ENCODE data around the gene ACSL1.
"Not testable (repeated sequence)": the region's sequence is repeated elsewhere in the genome, so short reads cannot be mapped to it uniquely, and the experiment has no call there.

ACSL1 gene

GRCh38 chr4:184792950-184793555 is 32.7 kb downstream of the ACSL1 start:
- WGBS (ENCODE audit: insufficient coverage, insufficient read length), result no CpG with 5 or more reads among the region's 10 CpGs
- H3K4me1 ChIP-seq (ENCODE audit: control insufficient read depth, insufficient read depth, low read length), result 0 out of 2 replicates have a peak, but pooled peaks cover 1% of the 10 kb centered on the region
- DNase-seq (ENCODE audit: low read depth, low spot score), result no peak
- H3K27ac ChIP-seq (ENCODE audit: low read length), result no peak overlapping the region
- H3K4me3 ChIP-seq (ENCODE audit: low read length), result no peak overlapping the region
- no peaks in the 10 kb centered on the region for H3K27me3 ChIP-seq (ENCODE audit: control insufficient read depth, insufficient read depth, low read length)
- H3K9me3 ChIP-seq (ENCODE audit: control insufficient read depth, insufficient read depth, low read length), result no peaks in the 10 kb centered on the region
- H3K36me3 ChIP-seq (ENCODE audit: control insufficient read depth, insufficient read depth, low read length), result no peaks in the 10 kb centered on the region

GRCh38 chr4:184792334-184792733 is 33.4 kb downstream of the ACSL1 start:
- WGBS (ENCODE audit: insufficient coverage, insufficient read length), result no CpG with 5 or more reads among the region's 8 CpGs

GRCh38 chr4:184790826-184791225 is 34.9 kb downstream of the ACSL1 start:
- H3K27ac ChIP-seq (ENCODE audit: low read length), result no peak overlapping the region

More at GRCh38 chr4:184792334-184792733, 33.4 kb downstream of the ACSL1 start:
- H3K4me1 ChIP-seq (ENCODE audit: control insufficient read depth, insufficient read depth, low read length), result 0 out of 2 replicates have a peak, but pooled peaks cover 1% of the 10 kb centered on the region
- no peak overlapping the region for H3K4me3 ChIP-seq (ENCODE audit: low read length)
- DNase-seq (ENCODE audit: low read depth, low spot score), result no peak
- H3K9me3 ChIP-seq (ENCODE audit: control insufficient read depth, insufficient read depth, low read length), result no peaks in the 10 kb centered on the region
- H3K27me3 ChIP-seq (ENCODE audit: control insufficient read depth, insufficient read depth, low read length), result no peaks in the 10 kb centered on the region
- no peaks in the 10 kb centered on the region for H3K36me3 ChIP-seq (ENCODE audit: control insufficient read depth, insufficient read depth, low read length)
- H3K27ac ChIP-seq (ENCODE audit: low read length), result no peak overlapping the region

GRCh38 chr4:184787766-184788503 is 37.8 kb downstream of the ACSL1 start:
- Histone ChIP-seq H3K4me1 (ENCODE audit: control insufficient read depth, insufficient read depth, low read length) (peaks cover 2% of the 10 kb centered on the region; the same call in 1 of the 2 replicates), H3K4me3 (ENCODE audit: low read length) (no peak overlapping the region), H3K27me3 (ENCODE audit: control insufficient read depth, insufficient read depth, low read length) (no peaks in the 10 kb centered on the region; the same call in 1 of the 2 replicates), H3K9me3 (ENCODE audit: control insufficient read depth, insufficient read depth, low read length) (no peaks in the 10 kb centered on the region), H3K36me3 (ENCODE audit: control insufficient read depth, insufficient read depth, low read length) (no peaks in the 10 kb centered on the region), H3K27ac (ENCODE audit: low read length) (no peak overlapping the region)
- DNase-seq (ENCODE audit: low read depth, low spot score), result no peak
- WGBS (ENCODE audit: insufficient coverage, insufficient read length), result no CpG with 5 or more reads among the region's 6 CpGs

More at GRCh38 chr4:184790826-184791225, 34.9 kb downstream of the ACSL1 start:
- no peak overlapping the region for H3K4me3 ChIP-seq (ENCODE audit: low read length)
- DNase-seq (ENCODE audit: low read depth, low spot score), result no peak
- no peaks in the 10 kb centered on the region for H3K36me3 ChIP-seq (ENCODE audit: control insufficient read depth, insufficient read depth, low read length)
- no peaks in the 10 kb centered on the region for H3K9me3 ChIP-seq (ENCODE audit: control insufficient read depth, insufficient read depth, low read length)
- no CpG with 5 or more reads among the region's 3 CpGs for WGBS (ENCODE audit: insufficient coverage, insufficient read length)
- H3K27me3 ChIP-seq (ENCODE audit: control insufficient read depth, insufficient read depth, low read length), result no peaks in the 10 kb centered on the region; the same call in 1 of the 2 replicates
- H3K4me1 ChIP-seq (ENCODE audit: control insufficient read depth, insufficient read depth, low read length), result 0 out of 2 replicates have a peak, but pooled peaks cover 1% of the 10 kb centered on the region

GRCh38 chr4:184785813-184786212 is 40.0 kb downstream of the ACSL1 start:
- H3K27me3 ChIP-seq (ENCODE audit: control insufficient read depth, insufficient read depth, low read length), result no peaks in the 10 kb centered on the region; the same call in 1 of the 2 replicates
- no peak overlapping the region for H3K27ac ChIP-seq (ENCODE audit: low read length)
- peaks cover 6% of the 10 kb centered on the region for H3K4me1 ChIP-seq (ENCODE audit: control insufficient read depth, insufficient read depth, low read length)
- H3K36me3 ChIP-seq (ENCODE audit: control insufficient read depth, insufficient read depth, low read length), result no peaks in the 10 kb centered on the region
- no CpG with 5 or more reads among the region's 9 CpGs for WGBS (ENCODE audit: insufficient coverage, insufficient read length)
- no peak for DNase-seq (ENCODE audit: low read depth, low spot score)
- no peak overlapping the region for H3K4me3 ChIP-seq (ENCODE audit: low read length)
- no peaks in the 10 kb centered on the region for H3K9me3 ChIP-seq (ENCODE audit: control insufficient read depth, insufficient read depth, low read length)

- WGBS (ENCODE audit: insufficient coverage, insufficient read length), result no CpG with 5 or more reads among the region's 8 CpGs
- DNase-seq (ENCODE audit: low read depth, low spot score), result no peak
- H3K9me3 ChIP-seq (ENCODE audit: control insufficient read depth, insufficient read depth, low read length), result no peaks in the 10 kb centered on the region
- no peaks in the 10 kb centered on the region for H3K36me3 ChIP-seq (ENCODE audit: control insufficient read depth, insufficient read depth, low read length)
- no peak overlapping the region for H3K27ac ChIP-seq (ENCODE audit: low read length)
- H3K27me3 ChIP-seq (ENCODE audit: control insufficient read depth, insufficient read depth, low read length), result no peaks in the 10 kb centered on the region; the same call in 1 of the 2 replicates
- H3K4me1 ChIP-seq (ENCODE audit: control insufficient read depth, insufficient read depth, low read length), result peaks cover 6% of the 10 kb centered on the region
- no peak overlapping the region for H3K4me3 ChIP-seq (ENCODE audit: low read length)
These were observed 41.0 kb downstream of the ACSL1 start for GRCh38 chr4:184784628-184785257.

- H3K27ac ChIP-seq (ENCODE audit: low read length), result no peak overlapping the region
- no peaks in the 10 kb centered on the region for H3K36me3 ChIP-seq (ENCODE audit: control insufficient read depth, insufficient read depth, low read length)
- peaks cover 6% of the 10 kb centered on the region for H3K4me1 ChIP-seq (ENCODE audit: control insufficient read depth, insufficient read depth, low read length)
- no peak overlapping the region for H3K4me3 ChIP-seq (ENCODE audit: low read length)
- no peaks in the 10 kb centered on the region for H3K9me3 ChIP-seq (ENCODE audit: control insufficient read depth, insufficient read depth, low read length)
- no CpG with 5 or more reads among the region's 17 CpGs for WGBS (ENCODE audit: insufficient coverage, insufficient read length)
- no peak for DNase-seq (ENCODE audit: low read depth, low spot score)
- H3K27me3 ChIP-seq (ENCODE audit: control insufficient read depth, insufficient read depth, low read length), result no peaks in the 10 kb centered on the region; the same call in 1 of the 2 replicates
These were observed 42.9 kb downstream of the ACSL1 start for GRCh38 chr4:184782731-184783373.

GRCh38 chr4:184779160-184779559 is 46.6 kb downstream of the ACSL1 start:
- no CpG with 5 or more reads among the region's 4 CpGs for WGBS (ENCODE audit: insufficient coverage, insufficient read length)

GRCh38 chr4:184778325-184778724 is 47.4 kb downstream of the ACSL1 start:
- Histone ChIP-seq H3K9me3 (ENCODE audit: control insufficient read depth, insufficient read depth, low read length) (no peaks in the 10 kb centered on the region), H3K4me1 (ENCODE audit: control insufficient read depth, insufficient read depth, low read length) (peaks cover 6% of the 10 kb centered on the region), H3K27me3 (ENCODE audit: control insufficient read depth, insufficient read depth, low read length) (no peaks in the 10 kb centered on the region), H3K4me3 (ENCODE audit: low read length) (no peak overlapping the region), H3K27ac (ENCODE audit: low read length) (no peak overlapping the region), H3K36me3 (ENCODE audit: control insufficient read depth, insufficient read depth, low read length) (no peaks in the 10 kb centered on the region)
- WGBS (ENCODE audit: insufficient coverage, insufficient read length), result no CpG with 5 or more reads among the region's 8 CpGs
- DNase-seq (ENCODE audit: low read depth, low spot score), result no peak

More at GRCh38 chr4:184779160-184779559, 46.6 kb downstream of the ACSL1 start:
- H3K27me3 ChIP-seq (ENCODE audit: control insufficient read depth, insufficient read depth, low read length); H3K9me3 ChIP-seq (ENCODE audit: control insufficient read depth, insufficient read depth, low read length); H3K36me3 ChIP-seq (ENCODE audit: control insufficient read depth, insufficient read depth, low read length); DNase-seq (ENCODE audit: low read depth, low spot score); H3K4me1 ChIP-seq (ENCODE audit: control insufficient read depth, insufficient read depth, low read length); H3K4me3 ChIP-seq (ENCODE audit: low read length); H3K27ac ChIP-seq (ENCODE audit: low read length): not testable (repeated sequence)

- H3K27ac ChIP-seq (ENCODE audit: low read length), result no peak overlapping the region
- no CpG with 5 or more reads among the region's 5 CpGs for WGBS (ENCODE audit: insufficient coverage, insufficient read length)
- no peaks in the 10 kb centered on the region for H3K27me3 ChIP-seq (ENCODE audit: control insufficient read depth, insufficient read depth, low read length)
- H3K4me1 ChIP-seq (ENCODE audit: control insufficient read depth, insufficient read depth, low read length), result no peaks in the 10 kb centered on the region
- DNase-seq (ENCODE audit: low read depth, low spot score), result no peak
- no peaks in the 10 kb centered on the region for H3K36me3 ChIP-seq (ENCODE audit: control insufficient read depth, insufficient read depth, low read length)
- H3K9me3 ChIP-seq (ENCODE audit: control insufficient read depth, insufficient read depth, low read length), result no peaks in the 10 kb centered on the region
- H3K4me3 ChIP-seq (ENCODE audit: low read length), result no peak overlapping the region
These were observed 48.9 kb downstream of the ACSL1 start for GRCh38 chr4:184776821-184777220.

Measured in iPS DF 6.9 (cell line).